WERI-Rb-1 (cell line): ENCODE results near the gene ABR.

Experiments used
- DNase-seq: peaks from one replicate; pipeline ENCODE4 v3.0.0-alpha.2; 2020
- H3K27ac ChIP-seq: fragments of 250-450 bp; sonication (Bioruptor Pico); 2 replicates; pipeline ENCODE4 v1.5.1; 2020; ENCODE audit warnings: mild to moderate bottlenecking, moderate library complexity
- H3K27me3 ChIP-seq: fragments of 250-450 bp; sonication (Bioruptor Pico); 2 replicates; pipeline ENCODE4 v1.5.1; 2021; ENCODE audit warnings: mild to moderate bottlenecking, low read depth, moderate library complexity; ENCODE audit not compliant: insufficient read depth, severe bottlenecking
- H3K36me3 ChIP-seq: fragments of 250-450 bp; sonication (Bioruptor Pico); 2 replicates; pipeline ENCODE4 v1.5.1; 2020; ENCODE audit warnings: mild to moderate bottlenecking, moderate library complexity
- H3K4me3 ChIP-seq: 2 replicates; pipeline ENCODE4 v1.5.1; 2011; ENCODE audit warnings: low read depth, mild to moderate bottlenecking, control low read depth, low read length
- H3K9me3 ChIP-seq: fragments of 250-450 bp; sonication (Bioruptor Pico); 2 replicates; pipeline ENCODE4 v1.5.1; 2021; ENCODE audit warnings: mild to moderate bottlenecking, moderate library complexity; ENCODE audit not compliant: severe bottlenecking
- TF ChIP-seq, protein P1 (sequence below): IDR thresholded peaks from 2 replicates; pipeline ENCODE4 v1.5.1; 2011; ENCODE audit warnings: low read depth, mild to moderate bottlenecking, control low read depth, inconsistent platforms, low read length

The ABR gene

DNA sequence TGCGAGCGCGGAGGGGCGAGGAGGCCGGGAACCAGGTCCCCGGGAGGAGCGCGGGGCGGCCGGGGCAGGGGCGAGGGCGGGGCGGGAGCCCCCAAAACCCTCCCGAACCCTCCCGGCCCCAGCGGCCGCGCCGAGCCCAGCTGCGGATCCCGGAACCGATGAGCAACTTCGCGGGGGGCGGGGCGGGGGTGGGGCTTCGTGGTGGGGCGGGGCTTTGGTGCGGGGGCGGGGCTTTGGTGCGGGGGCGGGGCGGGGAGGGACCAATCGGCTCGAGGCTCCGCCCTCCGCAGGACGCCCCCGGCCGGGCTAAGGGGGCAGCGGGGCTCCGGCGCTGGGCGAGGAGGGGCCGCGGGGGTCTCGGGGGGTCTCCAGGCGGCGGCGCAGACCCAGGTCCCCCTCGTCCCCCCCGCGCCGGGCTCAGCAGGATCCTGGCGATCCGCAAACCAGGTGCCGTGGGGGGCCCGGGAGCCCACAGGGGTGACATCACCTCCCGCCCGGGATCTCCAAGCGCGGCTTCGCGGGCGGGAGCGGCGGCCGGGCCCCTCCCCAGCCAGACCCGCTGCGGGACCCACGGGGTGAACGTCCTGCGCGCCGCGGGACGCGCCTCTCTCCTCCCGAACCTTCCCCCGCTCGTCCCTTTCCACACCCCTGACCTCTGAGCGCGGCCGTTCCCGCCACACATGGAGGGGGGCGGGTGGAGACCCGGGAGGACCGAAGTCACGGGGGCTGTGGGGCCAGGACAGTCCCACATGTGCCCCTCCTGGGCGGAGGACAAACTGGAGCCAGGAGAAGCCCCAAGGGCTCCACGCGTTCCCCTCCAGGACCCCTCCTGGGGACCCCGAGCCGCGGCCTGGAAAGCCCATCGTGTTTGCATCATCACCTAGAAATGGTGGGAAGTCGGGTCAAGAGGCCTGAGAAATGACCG, at the start of gene ABR:
TSS of gene ABR (minus strand) at position 164 of the 925 bp plus-strand sequence. CDS start 254 bp downstream, outside the sequence.
- no peak for DNase-seq
- H3K9me3 ChIP-seq, result no peaks in the 10 kb centered on the region
- no peaks in the 10 kb centered on the region for H3K27me3 ChIP-seq
- TF ChIP-seq, protein P1, sequence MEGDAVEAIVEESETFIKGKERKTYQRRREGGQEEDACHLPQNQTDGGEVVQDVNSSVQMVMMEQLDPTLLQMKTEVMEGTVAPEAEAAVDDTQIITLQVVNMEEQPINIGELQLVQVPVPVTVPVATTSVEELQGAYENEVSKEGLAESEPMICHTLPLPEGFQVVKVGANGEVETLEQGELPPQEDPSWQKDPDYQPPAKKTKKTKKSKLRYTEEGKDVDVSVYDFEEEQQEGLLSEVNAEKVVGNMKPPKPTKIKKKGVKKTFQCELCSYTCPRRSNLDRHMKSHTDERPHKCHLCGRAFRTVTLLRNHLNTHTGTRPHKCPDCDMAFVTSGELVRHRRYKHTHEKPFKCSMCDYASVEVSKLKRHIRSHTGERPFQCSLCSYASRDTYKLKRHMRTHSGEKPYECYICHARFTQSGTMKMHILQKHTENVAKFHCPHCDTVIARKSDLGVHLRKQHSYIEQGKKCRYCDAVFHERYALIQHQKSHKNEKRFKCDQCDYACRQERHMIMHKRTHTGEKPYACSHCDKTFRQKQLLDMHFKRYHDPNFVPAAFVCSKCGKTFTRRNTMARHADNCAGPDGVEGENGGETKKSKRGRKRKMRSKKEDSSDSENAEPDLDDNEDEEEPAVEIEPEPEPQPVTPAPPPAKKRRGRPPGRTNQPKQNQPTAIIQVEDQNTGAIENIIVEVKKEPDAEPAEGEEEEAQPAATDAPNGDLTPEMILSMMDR, result no peak
- H3K4me3 ChIP-seq, result peak within 1 kb of the TSS; percentile 53
- peak within 1 kb of the TSS; percentile 44 for H3K27ac ChIP-seq
- H3K36me3 ChIP-seq, result no peaks in the 10 kb centered on the region

DNA sequence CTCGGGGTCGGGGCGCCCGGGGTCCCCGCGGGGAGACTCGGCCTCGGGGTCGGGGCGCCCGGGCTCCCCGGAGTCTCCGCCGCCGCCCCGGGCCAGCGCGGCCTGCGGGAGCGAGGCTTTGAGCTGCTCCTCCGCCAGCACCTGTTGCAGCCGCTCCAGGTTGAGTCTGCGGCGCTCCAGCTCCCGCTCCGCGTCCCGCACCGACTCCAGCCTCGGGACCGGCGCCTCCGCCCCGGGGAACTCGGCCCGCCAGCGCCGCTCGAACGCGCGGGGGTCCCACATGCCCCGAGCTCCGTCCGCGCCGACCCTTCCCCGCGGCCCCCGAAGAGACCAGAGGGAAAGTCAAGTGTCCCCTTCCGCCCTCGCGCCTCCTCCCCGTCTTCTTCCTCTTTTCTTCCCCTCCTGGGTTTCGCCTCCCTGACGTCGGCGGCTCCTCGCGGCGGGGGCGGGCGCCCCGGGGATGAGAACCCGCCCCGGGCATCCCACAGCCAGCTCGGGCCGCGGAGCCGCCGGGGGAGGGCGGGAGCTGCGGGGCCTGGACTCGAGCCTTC, 49.6 kb upstream of the ABR start:
- peak overlapping the region; percentile 34 for H3K4me3 ChIP-seq
- no peaks in the 10 kb centered on the region for H3K9me3 ChIP-seq
- H3K27ac ChIP-seq, result no peak overlapping the region
- peaks cover 19% of the 10 kb centered on the region for H3K27me3 ChIP-seq
- TF ChIP-seq, protein P1, result no peak
- peak; percentile 29 for DNase-seq
- no peaks in the 10 kb centered on the region for H3K36me3 ChIP-seq

DNA sequence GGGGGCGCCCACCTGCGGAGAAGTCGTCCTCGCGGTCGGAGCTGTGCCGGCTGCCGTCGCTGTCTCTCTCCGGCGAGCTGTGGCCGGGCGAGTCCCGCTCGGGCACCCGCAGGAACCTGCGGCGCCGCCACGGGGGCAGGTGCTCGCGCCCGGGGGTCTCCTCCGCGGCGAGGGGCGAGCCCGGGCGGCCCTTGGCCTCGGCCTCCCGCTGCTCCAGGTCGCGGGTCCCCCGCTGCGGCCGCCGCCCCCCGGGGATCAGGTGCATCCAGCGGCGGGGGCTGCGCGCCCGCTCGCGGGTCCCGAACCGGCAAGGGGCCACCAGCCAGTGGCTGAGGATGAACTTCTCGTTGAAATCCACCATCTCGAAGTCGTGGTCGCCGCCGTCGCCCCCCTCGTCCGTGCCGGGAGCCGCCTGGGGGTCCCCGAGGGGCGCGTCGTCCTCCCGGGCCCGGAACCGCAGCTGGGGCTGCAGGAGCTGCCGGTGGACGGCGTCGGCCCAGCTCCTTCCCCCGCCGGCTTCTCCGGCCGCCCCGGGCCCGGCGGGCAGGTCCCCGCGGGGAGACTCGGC, 49.1 kb upstream of the ABR start:
- H3K36me3 ChIP-seq, result no peaks in the 10 kb centered on the region
- H3K4me3 ChIP-seq, result peak overlapping the region; percentile 38
- TF ChIP-seq, protein P1, result no peak
- peaks cover 19% of the 10 kb centered on the region for H3K27me3 ChIP-seq
- no peak for DNase-seq
- H3K9me3 ChIP-seq, result no peaks in the 10 kb centered on the region
- H3K27ac ChIP-seq, result no peak overlapping the region

DNA sequence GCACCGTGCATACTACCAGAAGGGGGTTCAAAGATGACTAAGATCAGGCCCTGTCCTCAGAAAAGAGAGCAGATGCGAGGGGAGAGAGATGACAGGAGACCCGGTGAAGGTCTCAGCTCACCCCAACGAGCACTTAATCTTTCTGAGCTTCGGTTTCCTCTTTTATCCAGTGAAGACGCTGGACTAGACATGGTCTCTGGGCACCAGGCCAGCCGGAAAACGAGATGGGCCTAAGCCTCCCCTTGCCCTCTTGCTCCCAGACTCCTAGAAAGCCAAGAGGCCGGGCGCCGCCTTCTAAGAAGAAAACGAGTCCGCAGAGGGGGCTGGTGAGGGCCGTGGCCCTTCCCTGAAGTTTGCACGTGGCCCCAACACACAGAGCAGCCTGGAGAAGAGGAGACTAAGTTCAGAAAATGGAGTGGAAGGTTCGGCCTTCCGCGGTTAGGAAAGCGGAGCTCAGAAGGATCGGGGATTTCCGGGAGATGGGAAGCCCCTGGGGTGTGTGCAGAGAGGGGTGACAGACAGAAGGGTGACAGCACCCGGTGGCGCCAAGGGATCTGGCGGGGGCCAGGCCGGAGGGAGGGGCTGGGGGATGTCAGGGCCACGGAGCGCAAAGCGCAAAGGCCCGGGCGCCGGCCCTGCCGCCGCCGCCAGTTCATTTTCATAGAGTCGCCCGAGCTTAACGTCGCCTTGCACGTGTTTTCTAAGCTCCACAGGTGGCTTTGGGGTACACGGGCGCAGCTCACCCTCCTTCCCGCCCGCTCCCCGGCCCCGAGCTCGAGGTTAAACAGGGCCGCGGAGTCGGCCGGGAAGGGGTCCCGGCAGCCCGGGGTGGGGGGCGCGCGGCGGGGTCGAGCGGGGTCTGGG, 48.4 kb upstream of the ABR start:
- Histone ChIP-seq H3K27me3 (peaks cover 19% of the 10 kb centered on the region), H3K36me3 (no peaks in the 10 kb centered on the region), H3K27ac (no peak overlapping the region), H3K9me3 (no peaks in the 10 kb centered on the region), H3K4me3 (peak overlapping the region; percentile 38)
- TF ChIP-seq, protein P1, result no peak
- peak; percentile 30 for DNase-seq

DNA sequence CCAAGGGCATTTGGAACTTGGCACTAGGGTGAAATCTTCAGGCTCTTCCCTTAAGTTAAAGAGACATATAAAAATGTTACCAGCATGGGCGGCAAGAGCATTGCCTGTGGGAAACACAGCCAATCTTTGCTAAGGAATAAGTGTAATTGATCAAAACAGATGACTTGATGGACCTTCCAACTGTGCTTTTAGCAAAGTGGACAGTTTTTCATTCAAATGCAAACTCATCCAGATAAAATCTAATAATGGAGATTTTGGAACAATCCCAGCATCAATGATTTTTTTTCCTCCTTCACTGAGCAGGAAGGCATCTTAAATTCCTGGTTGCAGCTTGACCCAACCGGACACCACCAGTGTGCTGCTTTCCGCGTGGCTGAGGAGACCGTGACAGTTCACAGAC, 47.6 kb upstream of the ABR start:
- Histone ChIP-seq H3K4me3 (no peak overlapping the region), H3K9me3 (no peaks in the 10 kb centered on the region), H3K27me3 (peaks cover 19% of the 10 kb centered on the region), H3K27ac (no peak overlapping the region), H3K36me3 (no peaks in the 10 kb centered on the region)
- DNase-seq, result no peak
- TF ChIP-seq, protein P1, result no peak
